Mucosa of descending colon (tissue), 3 donors: Measurements from ENCODE around the gene RBCK1. TPM values are rescaled to one million over a fixed set of nuclear protein-coding genes. Genes with fewer than 3 reads are reported as not detected.
"Not testable (repeated sequence)": the region's sequence is repeated elsewhere in the genome, so short reads cannot be mapped to it uniquely, and the experiment has no call there.

Source experiments
- ATAC-seq: fragments of 200-7000 bp; cut with Tn5 transposase; one replicate; pipeline ENCODE4 v1.9.1; 2020; ENCODE audit warnings: mild to moderate bottlenecking, moderate library complexity
- DNase-seq, 3 donors: peaks; one replicate each; pipeline ENCODE4 v3.0.0-alpha.2; 2020
- H3K36me3 ChIP-seq: fragments of 200-600 bp; one replicate; pipeline ENCODE4 v1.8.0; 2021; ENCODE audit warnings: low read depth, mild to moderate bottlenecking
- H3K4me1 ChIP-seq: fragments of 200-600 bp; one replicate; pipeline ENCODE4 v1.8.0; 2021; ENCODE audit warnings: low read depth, mild to moderate bottlenecking
- H3K4me3 ChIP-seq: fragments of 200-600 bp; one replicate; pipeline ENCODE4 v1.8.0; 2021; ENCODE audit warnings: mild to moderate bottlenecking
- H3K9me3 ChIP-seq: fragments of 200-600 bp; one replicate; pipeline ENCODE4 v1.8.0; 2021; ENCODE audit warnings: mild to moderate bottlenecking
- intact Hi-C, 2 donors: fragments of 100-400 bp; cut with DNase I in 1 of 2; cut with micrococcal nuclease in 1 of 2; formaldehyde crosslinking; loops; one replicate each; pipeline versions ENCODE4 v1.11.0 to v1.11.1; 2022; cut with DNase I, micrococcal nuclease
- total RNA-seq, 3 donors: library from RNA; stranded (reverse); fragmentation: NEBNext Ultra II Directional in 2 of 3; extraction: Animal tissue kit (Norgen Biotek cat#: 25700) in 2 of 3; gene quantifications; one replicate each; pipeline versions ENCODE4 v1.2.1 to v1.2.4, GENCODE V29; 2021 to 2023
- TF ChIP-seq, protein P1 (sequence below): fragments of 200-600 bp; IDR thresholded peaks from one replicate; pipeline ENCODE4 v1.8.0; 2022; ENCODE audit warnings: antibody characterized with exemption, mild to moderate bottlenecking
- donor health status: DM: no; HTN: no; CAD: no; lungs with moderate emphysema.
- donor health status: DM: no; HTN: no; CAD: no.
- donor health status: DM: no; HTN: yes; CAD: no.

Gene RBCK1
- total RNA-seq, 3 donors from 2014 or later, result 97.5 to 124 (median 117) TPM

DNA sequence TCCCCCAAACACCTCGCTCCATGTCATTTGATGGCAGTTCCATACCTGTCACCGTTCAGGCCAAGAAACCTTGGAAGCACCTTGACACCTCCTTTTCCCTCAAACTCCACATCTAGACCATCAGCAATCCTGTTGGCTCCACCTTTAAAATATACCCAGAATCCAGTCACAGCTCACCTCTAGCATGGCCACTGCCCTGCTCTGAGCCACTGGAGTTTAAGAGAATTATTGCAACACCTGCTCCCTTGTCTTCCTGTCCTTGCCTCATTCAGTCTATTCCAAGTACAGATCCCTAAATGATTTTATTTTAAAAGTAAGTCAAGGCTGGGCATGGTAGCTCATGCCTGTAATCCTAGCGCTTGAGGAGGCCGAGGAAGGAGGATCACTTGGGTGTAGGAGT, 39.2 kb upstream of the RBCK1 start:
- no peak overlapping the region for H3K4me3 ChIP-seq
- H3K4me1 ChIP-seq, result peaks cover 7% of the 10 kb centered on the region
- TF ChIP-seq, protein P1, sequence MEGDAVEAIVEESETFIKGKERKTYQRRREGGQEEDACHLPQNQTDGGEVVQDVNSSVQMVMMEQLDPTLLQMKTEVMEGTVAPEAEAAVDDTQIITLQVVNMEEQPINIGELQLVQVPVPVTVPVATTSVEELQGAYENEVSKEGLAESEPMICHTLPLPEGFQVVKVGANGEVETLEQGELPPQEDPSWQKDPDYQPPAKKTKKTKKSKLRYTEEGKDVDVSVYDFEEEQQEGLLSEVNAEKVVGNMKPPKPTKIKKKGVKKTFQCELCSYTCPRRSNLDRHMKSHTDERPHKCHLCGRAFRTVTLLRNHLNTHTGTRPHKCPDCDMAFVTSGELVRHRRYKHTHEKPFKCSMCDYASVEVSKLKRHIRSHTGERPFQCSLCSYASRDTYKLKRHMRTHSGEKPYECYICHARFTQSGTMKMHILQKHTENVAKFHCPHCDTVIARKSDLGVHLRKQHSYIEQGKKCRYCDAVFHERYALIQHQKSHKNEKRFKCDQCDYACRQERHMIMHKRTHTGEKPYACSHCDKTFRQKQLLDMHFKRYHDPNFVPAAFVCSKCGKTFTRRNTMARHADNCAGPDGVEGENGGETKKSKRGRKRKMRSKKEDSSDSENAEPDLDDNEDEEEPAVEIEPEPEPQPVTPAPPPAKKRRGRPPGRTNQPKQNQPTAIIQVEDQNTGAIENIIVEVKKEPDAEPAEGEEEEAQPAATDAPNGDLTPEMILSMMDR, result no peak
- no peak for ATAC-seq
- no peak for DNase-seq
- no peaks in the 10 kb centered on the region for H3K36me3 ChIP-seq
- H3K9me3 ChIP-seq, result no peaks in the 10 kb centered on the region
- intact Hi-C loops, result no loop called here

DNA sequence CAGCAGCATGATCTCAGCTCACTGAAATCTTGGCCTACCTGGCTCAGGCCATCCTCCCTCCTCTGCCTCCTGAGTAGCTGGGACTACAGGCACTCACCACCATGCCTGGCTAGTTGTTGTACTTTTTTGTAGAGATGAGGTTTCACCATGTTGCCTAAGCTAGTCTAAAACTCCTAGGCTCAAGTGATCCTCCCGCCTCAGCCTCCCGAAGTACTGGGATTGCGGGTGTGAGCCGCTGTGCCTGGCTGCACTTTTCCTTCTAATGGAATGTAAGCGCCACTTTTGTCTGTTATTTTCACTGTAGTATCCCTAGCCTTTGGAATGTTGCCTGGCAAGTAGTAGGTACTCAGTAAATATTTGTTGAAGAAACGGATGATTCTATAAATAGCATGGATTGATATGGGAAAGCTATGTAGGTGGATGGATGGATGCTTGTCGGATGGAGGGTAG, 37.9 kb upstream of the RBCK1 start:
- intact Hi-C loops, result no loop called here
- peaks cover 7% of the 10 kb centered on the region for H3K4me1 ChIP-seq
- ATAC-seq (peak; percentile 47), DNase-seq (no peak)
- no peaks in the 10 kb centered on the region for H3K9me3 ChIP-seq
- TF ChIP-seq, protein P1, result no peak
- H3K4me3 ChIP-seq, result no peak overlapping the region
- H3K36me3 ChIP-seq, result no peaks in the 10 kb centered on the region

DNA sequence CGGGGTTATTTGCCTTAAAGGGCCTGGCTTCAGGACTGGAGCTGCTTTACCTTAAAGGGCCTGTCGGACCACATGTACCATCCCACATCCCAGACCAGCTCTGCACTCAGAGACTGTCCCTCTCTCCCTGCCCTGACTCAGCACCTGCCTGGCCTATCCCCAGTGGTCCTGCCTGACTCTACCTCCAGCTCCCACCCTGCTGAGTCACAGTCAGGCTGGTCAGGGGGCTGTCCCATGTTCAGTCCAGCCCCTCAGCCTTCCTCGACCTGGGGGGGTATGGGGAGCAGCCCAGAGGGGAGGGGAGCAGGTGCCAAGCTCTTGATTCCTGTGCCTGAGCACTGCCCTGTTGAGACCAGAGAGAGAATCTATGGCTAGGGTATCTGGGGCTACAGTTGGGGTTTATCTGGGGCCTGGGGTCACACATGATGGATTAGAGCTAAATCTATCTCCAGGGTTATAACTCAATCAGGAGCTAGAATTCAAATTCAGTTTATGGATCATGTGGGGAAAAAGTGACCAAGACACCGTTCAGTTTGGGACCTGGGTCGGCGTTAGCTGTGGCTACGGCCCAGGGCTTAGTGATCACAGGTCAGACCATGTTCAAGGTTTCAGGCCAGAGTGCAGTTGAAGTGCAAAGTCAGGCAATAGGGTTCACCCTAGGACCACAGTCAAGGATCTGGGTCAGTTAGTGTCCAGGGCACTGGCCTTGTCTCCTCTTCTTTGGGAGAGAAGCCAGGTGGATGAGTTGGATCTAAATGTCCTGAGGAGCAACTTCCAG, 36.9 kb upstream of the RBCK1 start:
- intact Hi-C loops, result no loop called here
- ATAC-seq, result no peak
- TF ChIP-seq, protein P1, result no peak

DNA sequence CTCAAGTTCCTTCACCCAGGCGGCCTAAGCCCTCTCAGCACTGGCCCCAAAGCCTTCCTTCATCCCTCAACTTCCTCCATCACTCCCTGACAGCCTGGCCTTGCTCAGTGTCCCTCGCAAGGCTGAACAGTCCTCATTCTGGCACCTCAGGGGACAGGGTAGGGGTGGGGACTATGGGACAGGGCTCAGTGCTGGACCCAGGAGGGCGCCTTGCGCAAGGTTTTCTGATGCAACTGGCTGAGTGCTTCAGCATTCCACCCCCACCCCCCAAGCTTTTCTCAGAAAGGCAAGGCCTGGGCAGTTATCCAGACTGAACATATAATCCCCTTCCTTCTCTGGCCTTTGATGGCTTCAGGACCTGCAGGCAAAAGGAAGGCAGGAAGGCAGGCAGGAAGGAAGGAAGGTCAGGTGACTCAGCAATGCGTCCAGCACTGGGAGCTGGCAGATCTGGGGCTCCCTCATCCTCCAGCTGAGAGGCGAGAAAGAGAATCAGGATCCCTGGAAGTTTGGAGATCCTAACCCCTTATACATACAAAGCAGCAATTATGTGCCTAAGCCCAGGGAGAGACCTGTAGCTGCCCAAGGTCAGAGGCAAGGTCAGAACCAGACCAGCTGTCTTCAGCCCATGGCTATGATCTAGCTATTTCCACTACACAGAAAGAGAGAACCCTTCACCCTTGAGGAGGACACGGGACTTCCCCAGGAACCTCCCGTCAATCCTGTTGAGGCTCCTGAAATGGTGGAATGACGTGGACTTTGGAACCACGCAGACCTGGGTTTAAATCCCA, 36.1 kb upstream of the RBCK1 start:
- ATAC-seq (peak; percentile 50), DNase-seq (peak; percentile 21 to 62 (median 44))
- intact Hi-C loops, result no loop called here
- Histone ChIP-seq H3K36me3 (no peaks in the 10 kb centered on the region), H3K4me1 (peaks cover 7% of the 10 kb centered on the region), H3K4me3 (no peak overlapping the region), H3K9me3 (no peaks in the 10 kb centered on the region)
- TF ChIP-seq, protein P1, result no peak

More for the DNA sequence above, 36.9 kb upstream of the RBCK1 start:
- no peak for DNase-seq
- H3K9me3 ChIP-seq, result no peaks in the 10 kb centered on the region
- no peak overlapping the region for H3K4me3 ChIP-seq
- peaks cover 7% of the 10 kb centered on the region for H3K4me1 ChIP-seq
- H3K36me3 ChIP-seq, result no peaks in the 10 kb centered on the region

DNA sequence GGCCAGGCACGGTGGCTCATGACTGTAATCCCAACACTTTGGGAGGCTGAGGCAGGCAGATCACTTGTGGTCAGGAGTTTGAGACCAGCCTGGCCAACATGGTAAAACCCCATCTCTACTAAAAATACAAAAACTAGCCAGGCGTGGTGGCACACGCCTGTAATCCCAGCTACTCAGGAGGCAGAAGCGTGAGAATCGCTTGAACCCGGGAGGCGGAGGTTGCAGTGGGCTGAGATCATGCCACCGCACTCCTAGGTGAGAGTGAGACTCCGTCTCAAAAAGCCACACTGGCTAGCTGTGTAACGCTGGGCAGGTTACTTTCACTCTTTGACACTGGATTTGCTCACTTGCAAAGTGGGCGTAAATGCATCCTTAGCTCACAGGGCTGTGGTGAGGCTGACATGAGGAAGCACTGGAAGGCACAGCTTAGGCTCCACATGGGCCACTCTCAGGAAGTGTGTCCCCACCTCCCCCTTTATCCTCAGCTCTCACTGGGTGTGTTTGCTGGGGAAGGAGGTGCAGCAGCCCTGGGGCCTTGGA, 35.5 kb upstream of the RBCK1 start:
- DNase-seq, intact Hi-C loops, ATAC-seq, H3K36me3 ChIP-seq, H3K4me1 ChIP-seq, H3K9me3 ChIP-seq, H3K4me3 ChIP-seq: not testable (repeated sequence)
